Activated naive CD4-positive, alpha-beta T cell treated with anti-CD3 and anti-CD28 coated beads for 36 hours (primary cell): ENCODE results near the gene TIAM2. TPM values are rescaled to one million over a fixed set of nuclear protein-coding genes. Genes with fewer than 3 reads are reported as not detected.
"Not testable (repeated sequence)": the region's sequence is repeated elsewhere in the genome, so short reads cannot be mapped to it uniquely, and the experiment has no call there.

Experiments used
- CTCF ChIA-PET: fragments of 350-600 bp; sonication (Branson Sonifier 250); formaldehyde crosslinking; loops from one replicate; lab custom pipeline; 2021; ENCODE audit warnings: antibody characterized with exemption; lab: Charles Lee
- DNase-seq: peaks from one replicate; pipeline ENCODE4 v3.0.0-alpha.2; 2020
- H3K27ac Mint-ChIP-seq: one replicate; pipeline ENCODE4 v1.8.0; 2021; ENCODE audit warnings: mild to moderate bottlenecking, mixed read lengths
- H3K27me3 Mint-ChIP-seq: one replicate; pipeline ENCODE4 v1.8.0; 2021; ENCODE audit warnings: low read depth, mixed read lengths
- H3K36me3 Mint-ChIP-seq: one replicate; pipeline ENCODE4 v1.8.0; 2021; ENCODE audit warnings: low read depth, mixed read lengths
- H3K4me1 Mint-ChIP-seq: one replicate; pipeline ENCODE4 v1.8.0; 2021; ENCODE audit warnings: low read depth, mixed read lengths
- H3K4me3 Mint-ChIP-seq: one replicate; pipeline ENCODE4 v1.8.0; 2021; ENCODE audit warnings: mild to moderate bottlenecking, moderate library complexity, mixed read lengths
- H3K9me3 Mint-ChIP-seq: one replicate; pipeline ENCODE4 v1.8.0; 2021; ENCODE audit warnings: mixed read lengths
- intact Hi-C: fragments of 100-400 bp; cut with micrococcal nuclease; formaldehyde crosslinking; loops from one replicate; pipeline ENCODE4 v1.15.1; 2023
- total RNA-seq, 2 experiments: library from RNA; stranded (reverse); gene quantifications; one replicate each; pipeline ENCODE4 v1.2.3, GENCODE V29; 2021

Gene TIAM2
- total RNA-seq, 2 experiments from 2014 or later = 1.6 to 3.0 TPM

DNA sequence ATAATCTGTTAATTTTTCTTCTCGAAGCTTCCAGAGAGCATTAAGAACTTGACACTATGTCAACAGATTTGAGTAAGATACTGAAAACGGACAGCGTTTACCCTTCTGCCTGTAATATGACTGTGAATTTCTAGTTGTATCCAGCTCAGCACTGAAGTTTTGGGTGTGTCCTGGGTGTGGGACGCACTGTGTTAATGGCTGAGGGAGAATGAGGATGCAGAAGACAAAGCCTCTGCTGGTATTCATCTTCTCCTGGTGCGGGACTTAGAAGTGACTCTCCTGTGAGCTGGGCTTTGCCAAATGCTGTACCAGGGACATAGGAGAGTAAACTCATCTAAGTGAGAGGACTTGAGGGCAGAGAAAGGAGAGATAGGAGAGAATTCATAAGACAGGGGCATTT is 178.4 kb downstream of the TIAM2 start:
- CTCF ChIA-PET = interaction anchor here (0.6 to 4.4 kb wide), 13 partner anchors 14 to 306 kb away, joined by 3 to 101 read pairs (median 3); no protein-coding TSS in a partner anchor
- no peak overlapping the region for H3K4me3 Mint-ChIP-seq
- peaks cover 51% of the 10 kb centered on the region for H3K4me1 Mint-ChIP-seq
- no peaks in the 10 kb centered on the region for H3K36me3 Mint-ChIP-seq
- intact Hi-C loops = loop anchor here (5.0 to 10.0 kb wide), 3 partner anchors 321 to 1016 kb away; no protein-coding TSS in a partner anchor
- no peaks in the 10 kb centered on the region for H3K9me3 Mint-ChIP-seq
- H3K27me3 Mint-ChIP-seq = no peaks in the 10 kb centered on the region
- H3K27ac Mint-ChIP-seq = no peak overlapping the region
- no peak for DNase-seq

DNA sequence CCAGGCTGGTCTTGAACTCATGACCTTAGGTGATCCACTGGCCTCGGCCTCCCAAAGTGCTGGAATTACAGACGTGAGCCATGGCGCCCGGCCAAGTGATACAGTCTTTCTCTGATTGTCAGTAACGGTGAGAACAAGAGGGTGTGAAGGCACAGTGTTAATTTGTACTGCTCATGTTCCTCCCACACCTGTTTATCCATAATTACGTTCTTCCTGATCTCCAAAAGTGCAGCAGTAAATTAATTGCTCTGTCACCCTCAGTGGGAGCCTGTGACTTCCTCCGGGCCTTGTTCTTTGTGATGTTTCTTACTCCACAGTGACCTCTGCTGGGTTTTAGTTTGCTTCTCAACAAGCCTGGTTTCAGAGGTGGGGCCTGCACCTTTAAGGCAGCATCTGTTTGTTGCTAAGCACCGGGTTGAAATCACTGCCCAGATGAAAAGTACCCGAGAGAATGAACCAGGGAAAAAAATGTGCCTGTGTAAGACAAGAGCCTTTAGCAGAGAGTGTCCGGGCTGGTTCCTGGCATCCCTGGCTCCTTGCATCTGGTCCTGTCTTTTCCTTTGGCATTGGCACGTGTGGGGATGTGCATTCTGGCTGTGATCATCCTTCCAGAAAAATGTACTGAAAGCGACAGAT is 179.6 kb downstream of the TIAM2 start:
- H3K36me3 Mint-ChIP-seq = no peaks in the 10 kb centered on the region
- H3K9me3 Mint-ChIP-seq = no peaks in the 10 kb centered on the region
- intact Hi-C loops = loop anchor here (1.0 to 10.0 kb wide), 7 partner anchors 93 to 1017 kb away; no protein-coding TSS in a partner anchor
- H3K4me3 Mint-ChIP-seq = no peak overlapping the region
- no peaks in the 10 kb centered on the region for H3K27me3 Mint-ChIP-seq
- no peak overlapping the region for H3K27ac Mint-ChIP-seq
- DNase-seq = peak; percentile 81
- CTCF ChIA-PET = interaction anchor here (0.6 to 4.4 kb wide), 11 partner anchors 15 to 499 kb away, joined by 3 to 101 read pairs (median 3); no protein-coding TSS in a partner anchor
- peaks cover 48% of the 10 kb centered on the region for H3K4me1 Mint-ChIP-seq

DNA sequence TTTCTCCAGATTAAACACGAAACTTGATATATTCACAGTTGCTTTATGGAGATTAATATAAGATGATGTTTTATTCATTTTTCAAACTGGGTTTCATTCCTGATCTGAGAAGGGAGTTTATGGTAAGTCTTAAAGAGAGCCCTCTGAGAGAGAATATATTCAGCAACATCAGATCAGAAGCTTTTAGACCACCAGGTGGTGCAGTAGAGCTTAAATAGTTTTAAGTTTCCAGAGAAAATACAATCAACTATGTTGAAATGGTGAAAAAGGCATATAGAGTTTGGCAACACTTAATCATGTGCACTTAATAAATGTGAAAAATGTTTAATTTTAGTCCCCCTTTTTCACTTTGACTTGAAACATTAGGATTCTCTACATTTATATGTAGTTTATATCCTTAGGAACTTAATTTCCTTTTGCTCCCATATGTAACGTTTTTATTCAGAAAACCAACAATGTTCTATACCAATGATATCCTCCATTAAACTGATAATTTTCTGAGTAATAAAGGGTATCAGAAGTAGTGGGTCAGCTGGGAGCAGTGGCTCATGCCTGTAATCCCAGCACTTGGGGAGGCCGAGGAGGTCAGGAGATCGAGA is 182.3 kb downstream of the TIAM2 start:
- CTCF ChIA-PET = interaction anchor here (0.5 to 5.1 kb wide), 28 partner anchors 8 to 352 kb away, joined by 3 to 73 read pairs (median 4); no protein-coding TSS in a partner anchor
- intact Hi-C loops = loop anchor here (1.0 to 10.0 kb wide), 6 partner anchors 71 to 373 kb away; no protein-coding TSS in a partner anchor
- no peak overlapping the region for H3K4me3 Mint-ChIP-seq
- no peaks in the 10 kb centered on the region for H3K9me3 Mint-ChIP-seq
- H3K4me1 Mint-ChIP-seq = peaks cover 31% of the 10 kb centered on the region
- H3K27me3 Mint-ChIP-seq = no peaks in the 10 kb centered on the region
- DNase-seq = peak; percentile 72
- H3K36me3 Mint-ChIP-seq = no peaks in the 10 kb centered on the region
- H3K27ac Mint-ChIP-seq = no peak overlapping the region

DNA sequence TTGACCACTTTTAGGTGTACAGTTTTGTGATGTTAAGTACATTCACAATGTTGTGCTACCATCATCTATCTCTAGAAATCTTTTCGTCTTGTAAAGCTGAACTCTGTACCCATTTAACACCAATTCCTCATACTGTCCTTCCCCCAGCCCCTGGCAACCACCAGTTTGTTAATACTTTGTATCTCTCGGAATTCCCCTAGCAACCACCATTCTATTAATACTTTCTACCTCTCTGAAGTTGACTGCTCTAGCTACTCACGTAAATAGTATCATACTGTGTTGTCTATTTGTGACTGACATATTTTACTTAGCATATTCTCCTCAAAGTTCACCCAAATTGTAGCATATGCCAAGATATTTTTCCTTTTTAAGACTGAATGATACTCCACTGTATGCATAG is 186.4 kb downstream of the TIAM2 start:
- CTCF ChIA-PET = interaction anchor here (1.1 kb wide), 1 partner anchor 67 kb away, joined by 3 read pairs; no protein-coding TSS in a partner anchor
- no peaks in the 10 kb centered on the region for H3K9me3 Mint-ChIP-seq
- H3K36me3 Mint-ChIP-seq = no peaks in the 10 kb centered on the region
- no peak for DNase-seq
- H3K27me3 Mint-ChIP-seq = no peaks in the 10 kb centered on the region
- H3K27ac Mint-ChIP-seq = no peak overlapping the region
- H3K4me3 Mint-ChIP-seq = no peak overlapping the region
- intact Hi-C loops = no loop called here
- peaks cover 20% of the 10 kb centered on the region for H3K4me1 Mint-ChIP-seq

DNA sequence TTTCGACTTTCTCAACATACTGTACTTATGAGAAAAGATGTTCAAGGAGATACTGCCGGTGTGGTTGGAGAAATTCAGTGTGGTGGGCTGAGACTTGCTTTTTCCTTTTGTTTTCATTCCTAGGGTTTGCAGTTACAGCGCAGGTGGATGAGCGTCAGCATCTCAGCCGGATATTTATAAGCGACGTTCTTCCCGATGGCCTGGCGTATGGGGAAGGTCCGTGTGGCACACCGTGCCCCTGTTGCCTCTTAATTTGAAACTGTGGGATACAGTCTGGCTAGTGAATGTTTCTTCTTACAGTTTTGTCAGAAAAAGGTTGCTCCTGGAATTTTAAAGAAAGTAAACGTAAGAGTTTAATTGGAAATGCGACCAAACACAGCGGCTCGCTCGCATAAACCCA is 187.0 kb downstream of the TIAM2 start:
- Mint-ChIP-seq H3K4me1 (peaks cover 22% of the 10 kb centered on the region), H3K27ac (no peak overlapping the region), H3K36me3 (no peaks in the 10 kb centered on the region), H3K27me3 (no peaks in the 10 kb centered on the region), H3K9me3 (no peaks in the 10 kb centered on the region), H3K4me3 (no peak overlapping the region)
- no peak for DNase-seq
- intact Hi-C loops = no loop called here
- CTCF ChIA-PET = interaction anchor here (1.0 to 1.1 kb wide), 2 partner anchors 11 to 66 kb away, joined by 3 read pairs; no protein-coding TSS in a partner anchor

DNA sequence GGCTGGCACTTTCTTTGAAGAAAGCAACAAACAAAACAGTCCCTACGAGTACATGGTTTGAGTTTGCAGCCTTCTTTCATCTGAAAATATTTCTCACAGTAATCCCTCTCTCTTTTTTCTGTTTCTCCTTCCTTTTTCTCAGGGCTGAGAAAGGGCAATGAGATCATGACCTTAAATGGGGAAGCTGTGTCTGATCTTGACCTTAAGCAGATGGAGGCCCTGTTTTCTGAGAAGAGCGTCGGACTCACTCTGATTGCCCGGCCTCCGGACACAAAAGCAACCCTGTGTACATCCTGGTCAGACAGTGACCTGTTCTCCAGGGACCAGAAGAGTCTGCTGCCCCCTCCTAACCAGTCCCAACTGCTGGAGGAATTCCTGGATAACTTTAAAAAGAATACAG is 188.0 kb downstream of the TIAM2 start:
- H3K4me1 Mint-ChIP-seq = peaks cover 30% of the 10 kb centered on the region
- H3K9me3 Mint-ChIP-seq = no peaks in the 10 kb centered on the region
- no peaks in the 10 kb centered on the region for H3K27me3 Mint-ChIP-seq
- CTCF ChIA-PET = interaction anchor here (0.6 to 1.0 kb wide), 2 partner anchors 12 to 276 kb away, joined by 3 read pairs; no protein-coding TSS in a partner anchor
- H3K27ac Mint-ChIP-seq = no peak overlapping the region
- intact Hi-C loops = no loop called here
- H3K4me3 Mint-ChIP-seq = no peak overlapping the region
- DNase-seq = no peak
- no peaks in the 10 kb centered on the region for H3K36me3 Mint-ChIP-seq

DNA sequence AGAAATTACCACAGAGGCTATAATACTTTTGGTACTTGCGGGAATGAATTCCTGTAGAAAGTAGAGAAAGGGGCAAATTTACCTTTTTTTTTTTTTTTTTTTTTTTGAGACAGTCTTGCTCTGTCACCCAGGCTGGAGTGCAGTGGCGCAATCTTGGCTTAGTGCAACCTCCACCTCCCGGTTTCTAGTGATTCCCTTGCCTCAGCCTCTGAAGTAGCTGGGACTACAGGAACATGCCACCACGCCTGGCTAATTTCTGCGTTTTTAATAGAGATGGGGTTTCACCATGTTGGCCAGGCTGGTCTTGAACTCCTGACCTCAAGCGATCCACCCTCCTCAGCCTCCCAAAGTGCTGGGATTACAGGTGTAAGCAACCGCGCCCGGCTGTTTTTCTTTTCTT is 189.9 kb downstream of the TIAM2 start:
- intact Hi-C loops = loop anchor here (5.0 kb wide), 3 partner anchors 337 to 1212 kb away; partner anchors contain the start of gene SCAF8
- not testable (repeated sequence) for H3K27me3 Mint-ChIP-seq, H3K36me3 Mint-ChIP-seq, H3K27ac Mint-ChIP-seq, DNase-seq, H3K9me3 Mint-ChIP-seq, H3K4me3 Mint-ChIP-seq
- CTCF ChIA-PET = interaction anchor here (0.7 to 1.4 kb wide), 3 partner anchors 8 to 259 kb away, joined by 4 read pairs; no protein-coding TSS in a partner anchor
- H3K4me1 Mint-ChIP-seq = peaks cover 50% of the 10 kb centered on the region

DNA sequence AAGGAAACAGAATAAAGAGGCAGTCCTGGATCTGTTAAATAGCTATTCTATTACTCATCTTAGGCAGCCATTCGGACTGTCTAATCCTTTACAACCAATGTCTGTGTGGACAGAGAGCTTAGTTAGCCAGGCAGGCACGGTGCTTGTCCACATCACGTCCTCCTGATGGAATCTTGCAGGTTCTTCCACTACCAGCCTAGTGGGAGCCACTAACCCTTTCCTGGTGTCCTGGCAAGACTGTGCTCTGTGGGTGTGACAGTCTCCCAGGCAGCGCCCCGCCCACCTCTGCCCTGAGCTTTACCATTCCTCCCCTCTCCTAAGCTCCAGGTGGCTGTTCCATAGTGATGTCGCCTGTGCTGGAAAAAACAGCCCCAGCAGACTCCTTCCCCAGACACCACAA is 190.4 kb downstream of the TIAM2 start:
- Mint-ChIP-seq H3K4me1 (peaks cover 54% of the 10 kb centered on the region), H3K4me3 (peak overlapping the region; percentile 34), H3K9me3 (no peaks in the 10 kb centered on the region), H3K27me3 (no peaks in the 10 kb centered on the region), H3K36me3 (no peaks in the 10 kb centered on the region), H3K27ac (peak overlapping the region; percentile 94)
- intact Hi-C loops = loop anchor here (5.0 kb wide), 3 partner anchors 337 to 1212 kb away; partner anchors contain the start of gene SCAF8
- CTCF ChIA-PET = interaction anchor here (0.7 to 1.5 kb wide), 4 partner anchors 8 to 259 kb away, joined by 4 read pairs; no protein-coding TSS in a partner anchor
- no peak for DNase-seq

DNA sequence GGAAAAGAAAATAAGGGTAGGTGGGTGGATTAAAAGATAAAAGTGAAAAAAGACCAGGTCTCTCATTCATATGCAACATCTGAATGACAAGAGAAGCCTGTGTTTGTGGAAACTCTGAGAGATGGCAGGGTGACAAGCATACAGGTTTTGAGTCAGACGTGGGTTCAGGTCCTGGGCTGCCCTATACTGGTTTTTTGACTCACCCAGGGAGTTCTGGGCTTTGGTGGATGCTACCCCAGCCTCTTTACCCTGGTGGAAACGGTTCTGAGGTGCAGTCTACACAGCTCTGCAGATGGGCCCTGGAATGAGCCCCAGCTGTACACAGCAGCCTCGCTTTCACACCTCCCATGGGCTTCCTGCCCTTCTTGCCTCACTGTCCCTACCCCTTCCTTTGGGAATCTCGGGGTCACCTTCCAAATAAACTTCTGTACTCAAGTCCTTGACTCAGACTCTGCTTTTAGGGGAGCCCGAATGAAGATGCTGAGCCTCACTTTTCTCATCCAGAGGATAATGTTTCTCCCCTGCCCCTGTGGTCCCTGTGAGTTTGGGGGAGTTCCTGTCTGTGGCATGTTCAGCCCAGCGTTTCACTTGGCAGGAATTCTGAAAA is 191.0 kb downstream of the TIAM2 start:
- H3K9me3 Mint-ChIP-seq = no peaks in the 10 kb centered on the region
- H3K36me3 Mint-ChIP-seq = no peaks in the 10 kb centered on the region
- no peaks in the 10 kb centered on the region for H3K27me3 Mint-ChIP-seq
- CTCF ChIA-PET = interaction anchor here (0.9 to 1.5 kb wide), 3 partner anchors 9 to 260 kb away, joined by 4 read pairs; no protein-coding TSS in a partner anchor
- H3K27ac Mint-ChIP-seq = peak overlapping the region; percentile 94
- intact Hi-C loops = loop anchor here (1.0 to 5.0 kb wide), 9 partner anchors 15 to 1211 kb away; partner anchors contain the start of genes SCAF8 and TFB1M
- H3K4me3 Mint-ChIP-seq = peak overlapping the region; percentile 34
- DNase-seq = peak; percentile 85
- peaks cover 58% of the 10 kb centered on the region for H3K4me1 Mint-ChIP-seq

DNA sequence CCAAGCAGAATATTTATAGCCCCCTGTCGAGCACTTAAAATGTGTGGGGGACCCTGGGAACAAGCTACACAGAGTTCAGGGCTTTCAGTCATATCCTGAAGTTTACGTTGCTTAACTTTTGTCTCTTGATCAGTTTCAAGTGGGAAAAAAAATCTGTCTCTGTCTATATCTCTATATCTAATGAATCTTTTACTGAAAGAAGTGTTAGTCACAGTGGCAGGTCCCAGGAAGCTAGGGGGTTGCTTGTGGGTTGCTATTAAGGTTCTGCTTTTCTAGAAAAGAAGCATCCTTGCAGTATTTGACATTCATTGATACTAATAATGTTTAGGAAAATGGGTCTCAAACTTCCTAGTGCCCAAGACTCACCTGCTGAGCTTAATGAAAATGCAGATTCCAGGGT is 192.0 kb downstream of the TIAM2 start:
- Mint-ChIP-seq H3K4me3 (no peak overlapping the region), H3K36me3 (no peaks in the 10 kb centered on the region), H3K4me1 (peaks cover 50% of the 10 kb centered on the region), H3K27ac (no peak overlapping the region), H3K27me3 (no peaks in the 10 kb centered on the region), H3K9me3 (no peaks in the 10 kb centered on the region)
- intact Hi-C loops = loop anchor here (2.0 to 5.0 kb wide), 4 partner anchors 232 to 1210 kb away; partner anchors contain the start of gene SCAF8
- DNase-seq = peak; percentile 38
- CTCF ChIA-PET = interaction anchor here (0.9 to 1.5 kb wide), 2 partner anchors 26 to 128 kb away, joined by 4 to 6 read pairs; no protein-coding TSS in a partner anchor

DNA sequence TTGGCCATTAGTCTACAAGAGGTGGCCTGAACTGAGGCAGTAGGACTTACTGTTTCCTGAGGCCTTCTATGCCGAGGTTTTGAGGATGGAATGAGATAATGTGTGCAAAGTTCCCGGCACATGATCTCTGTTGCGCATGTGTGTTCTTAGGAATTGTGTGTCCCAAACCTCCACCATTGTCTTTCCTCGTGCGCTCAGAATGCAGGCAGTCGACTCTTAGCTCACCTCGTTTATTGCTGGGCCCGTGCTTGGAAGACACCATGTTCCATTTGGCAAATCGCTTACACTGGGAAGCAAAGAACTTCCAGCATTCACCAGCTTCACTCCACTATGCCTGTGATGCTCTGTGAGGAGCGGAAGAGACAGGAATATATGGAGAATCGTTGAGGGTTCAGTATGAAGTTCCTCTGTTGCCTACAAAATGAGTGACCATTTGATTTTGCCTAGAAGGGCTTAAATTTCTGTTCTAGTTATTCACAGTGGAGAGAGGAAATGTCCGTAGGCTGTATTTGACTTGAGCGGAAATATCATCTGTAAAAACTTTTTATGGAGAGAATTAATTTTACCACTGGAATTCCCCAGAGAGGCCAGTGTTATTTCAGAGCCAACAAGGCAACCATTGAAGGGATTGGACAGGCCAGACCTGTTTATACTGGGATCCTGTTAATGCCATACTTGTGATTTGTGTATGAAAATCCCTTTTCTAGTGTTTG is 193.0 kb downstream of the TIAM2 start:
- no peak overlapping the region for H3K4me3 Mint-ChIP-seq
- no peak overlapping the region for H3K27ac Mint-ChIP-seq
- H3K9me3 Mint-ChIP-seq = no peaks in the 10 kb centered on the region
- H3K4me1 Mint-ChIP-seq = peaks cover 50% of the 10 kb centered on the region
- CTCF ChIA-PET = interaction anchor here (1.2 to 1.3 kb wide), 2 partner anchors 9 to 31 kb away, joined by 3 to 4 read pairs; no protein-coding TSS in a partner anchor
- H3K36me3 Mint-ChIP-seq = no peaks in the 10 kb centered on the region
- intact Hi-C loops = loop anchor here (2.0 to 5.0 kb wide), 4 partner anchors 231 to 1209 kb away; partner anchors contain the start of gene SCAF8
- H3K27me3 Mint-ChIP-seq = no peaks in the 10 kb centered on the region
- DNase-seq = no peak
